ENCODE measurements around the gene FUCA1.
"Not testable (repeated sequence)": the region's sequence is repeated elsewhere in the genome, so short reads cannot be mapped to it uniquely, and the experiment has no call there.

Gene FUCA1

GRCh38 chr1:23827717-23828116 lies 40.4 kb downstream of the FUCA1 start:
- no peak for TF ChIP-seq POLR2AphosphoS5 (IDR thresholded peaks at IDR 0.05; ENCODE audit: low read depth, low read length)
- TF ChIP-seq TAF1 (IDR thresholded peaks at IDR 0.05; ENCODE audit: borderline replicate concordance, low read depth, low read length), result no peak
- no peak for TF ChIP-seq POLR2A (IDR thresholded peaks at IDR 0.05; ENCODE audit: low read depth, low read length)
- no peak for FAIRE-seq

GRCh38 chr1:23826590-23826989 lies 41.5 kb downstream of the FUCA1 start:
- FAIRE-seq; DNase-seq (ENCODE audit: insufficient read length): not testable (repeated sequence)

More at GRCh38 chr1:23827717-23828116, 40.4 kb downstream of the FUCA1 start:
- no peak for DNase-seq (ENCODE audit: insufficient read length)

GRCh38 chr1:23825762-23826522 lies 42.1 kb downstream of the FUCA1 start:
- no peak for DNase-seq (ENCODE audit: insufficient read length)
- TF ChIP-seq TAF1 (IDR thresholded peaks at IDR 0.05; ENCODE audit: borderline replicate concordance, low read depth, low read length) (no peak), POLR2AphosphoS5 (IDR thresholded peaks at IDR 0.05; ENCODE audit: low read depth, low read length) (no peak), POLR2A (IDR thresholded peaks at IDR 0.05; ENCODE audit: low read depth, low read length) (no peak)
- peak; percentile 83 for FAIRE-seq

DNA sequence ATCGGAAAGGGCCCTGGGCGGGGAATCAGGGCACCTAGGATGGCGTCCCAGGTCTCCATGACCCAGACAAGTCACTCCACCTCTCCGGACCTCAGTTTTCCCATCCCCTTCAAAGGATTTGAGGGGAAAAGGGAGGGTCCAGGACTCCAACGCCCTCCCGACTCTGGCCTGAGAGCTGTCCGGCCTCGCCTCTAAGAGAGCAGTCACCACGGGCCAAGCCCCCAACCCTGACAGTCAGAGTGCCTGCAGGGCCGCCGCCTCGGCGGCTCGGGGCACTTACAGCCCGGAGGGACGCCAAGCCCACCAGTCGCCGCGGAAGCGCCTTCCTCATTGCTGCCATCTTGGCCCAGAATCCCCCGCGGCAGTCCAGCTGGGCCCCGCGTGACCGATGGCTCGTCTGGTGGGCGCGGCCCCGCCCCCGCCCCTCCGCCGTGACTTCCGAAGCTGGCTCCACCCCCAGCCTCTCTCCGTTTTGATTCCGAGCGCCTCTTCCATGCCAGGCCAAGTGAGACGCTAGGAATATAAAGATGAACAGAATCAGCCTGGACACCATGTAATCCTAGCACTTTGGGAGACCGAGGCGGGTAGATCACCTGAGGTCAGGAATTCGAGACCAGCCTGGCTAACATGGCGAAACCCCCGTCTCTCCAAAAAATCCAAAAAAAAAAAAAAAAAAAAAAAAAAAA lies 42.9 kb downstream of the FUCA1 start, which contains the start of gene HMGCL:
Gene HMGCL, minus strand, starts transcription at position 354 of the 686 bp plus-strand sequence. Its CDS starts 14 bp downstream, at position 340.
- DNase-seq (ENCODE audit: insufficient read length) (peak; percentile 95), FAIRE-seq (peak; percentile 96)
- TF ChIP-seq POLR2AphosphoS5 (IDR thresholded peaks at IDR 0.05; ENCODE audit: low read depth, low read length) (peak; percentile 93), POLR2A (IDR thresholded peaks at IDR 0.05; ENCODE audit: low read depth, low read length) (peak; percentile 97), TAF1 (IDR thresholded peaks at IDR 0.05; ENCODE audit: borderline replicate concordance, low read depth, low read length) (peak; percentile 97)

DNA sequence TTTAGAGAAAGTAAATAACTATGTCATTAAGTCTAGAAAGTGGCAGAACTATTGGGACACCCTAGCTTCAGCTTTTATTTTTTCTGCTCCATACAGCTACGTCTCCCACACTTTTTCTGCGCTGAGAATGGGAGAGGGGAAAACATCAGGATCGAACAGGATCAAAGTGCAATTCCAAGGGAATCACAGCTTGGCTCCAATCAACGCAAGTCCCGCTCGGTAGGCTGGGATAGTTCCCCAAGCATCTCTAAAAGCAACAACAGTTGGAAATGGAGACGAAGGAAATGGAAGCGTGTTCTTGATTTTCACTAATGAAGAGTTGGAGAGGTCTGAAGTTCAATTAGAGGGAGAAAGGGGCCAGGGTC lies 43.4 kb downstream of the FUCA1 start:
- no peak for TF ChIP-seq POLR2A (IDR thresholded peaks at IDR 0.05; ENCODE audit: low read depth, low read length)
- no peak for TF ChIP-seq POLR2AphosphoS5 (IDR thresholded peaks at IDR 0.05; ENCODE audit: low read depth, low read length)
- TF ChIP-seq TAF1 (IDR thresholded peaks at IDR 0.05; ENCODE audit: borderline replicate concordance, low read depth, low read length), result no peak
- FAIRE-seq (no peak), DNase-seq (ENCODE audit: insufficient read length) (no peak)

DNA sequence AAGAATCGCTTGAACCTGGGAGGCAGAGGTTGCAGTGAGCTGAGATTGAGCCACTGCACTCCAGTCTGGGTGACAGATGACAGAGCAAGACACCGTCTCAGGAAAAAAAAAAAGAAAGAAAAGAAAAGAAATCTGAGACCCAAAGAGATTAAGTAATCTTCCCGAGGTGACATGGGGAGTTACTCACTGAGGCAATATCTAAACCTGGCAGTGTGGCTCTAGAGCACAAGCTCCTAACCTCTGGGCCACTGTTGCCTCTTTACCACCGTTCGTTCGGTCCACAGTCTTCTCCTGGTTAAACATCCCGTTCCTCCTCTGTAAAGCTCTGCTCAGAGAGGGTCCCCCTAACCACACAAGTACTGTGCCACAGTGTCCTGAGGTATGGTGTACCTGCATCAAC lies 44.3 kb downstream of the FUCA1 start:
- no peak for DNase-seq (ENCODE audit: insufficient read length)
- no peak for FAIRE-seq
- TF ChIP-seq POLR2AphosphoS5 (IDR thresholded peaks at IDR 0.05; ENCODE audit: low read depth, low read length) (no peak), POLR2A (IDR thresholded peaks at IDR 0.05; ENCODE audit: low read depth, low read length) (no peak), TAF1 (IDR thresholded peaks at IDR 0.05; ENCODE audit: borderline replicate concordance, low read depth, low read length) (no peak)

- DNase-seq (ENCODE audit: insufficient read length) (no peak), FAIRE-seq (no peak)
- TF ChIP-seq POLR2AphosphoS5 (IDR thresholded peaks at IDR 0.05; ENCODE audit: low read depth, low read length), result no peak
- TF ChIP-seq TAF1 (IDR thresholded peaks at IDR 0.05; ENCODE audit: borderline replicate concordance, low read depth, low read length), result no peak
- no peak for TF ChIP-seq POLR2A (IDR thresholded peaks at IDR 0.05; ENCODE audit: low read depth, low read length)
These were observed 50.5 kb downstream of the FUCA1 start for GRCh38 chr1:23817633-23818032.

DNA sequence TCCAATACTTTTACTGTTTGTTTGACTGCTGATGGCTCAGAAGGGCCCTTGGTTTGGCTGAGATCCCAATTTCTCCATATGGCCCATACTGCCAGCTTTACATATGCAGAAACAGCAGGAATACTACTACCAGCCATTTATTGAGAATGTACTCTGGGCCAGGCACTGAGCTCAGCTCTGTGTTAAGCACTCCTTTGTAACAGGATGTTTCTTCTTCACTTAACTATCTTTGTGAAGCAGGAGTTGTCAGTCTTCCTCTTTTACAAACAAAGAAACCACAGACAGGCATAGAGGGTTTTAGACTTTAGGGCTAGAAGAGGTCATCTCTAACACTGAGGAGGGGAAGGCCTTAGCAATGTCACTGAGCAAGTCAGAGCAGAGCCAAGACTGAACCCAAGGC lies 51.2 kb downstream of the FUCA1 start:
- TF ChIP-seq POLR2AphosphoS5 (IDR thresholded peaks at IDR 0.05; ENCODE audit: low read depth, low read length), result no peak
- no peak for FAIRE-seq
- DNase-seq (ENCODE audit: insufficient read length), result no peak

GRCh38 chr1:23816361-23816760 lies 51.7 kb downstream of the FUCA1 start:
- TF ChIP-seq POLR2A (IDR thresholded peaks at IDR 0.05; ENCODE audit: low read depth, low read length), result no peak
- TF ChIP-seq POLR2AphosphoS5 (IDR thresholded peaks at IDR 0.05; ENCODE audit: low read depth, low read length), result no peak
- TF ChIP-seq TAF1 (IDR thresholded peaks at IDR 0.05; ENCODE audit: borderline replicate concordance, low read depth, low read length), result no peak
- FAIRE-seq (no peak), DNase-seq (ENCODE audit: insufficient read length) (no peak)

GRCh38 chr1:23814016-23814415 lies 54.1 kb downstream of the FUCA1 start:
- FAIRE-seq (no peak), DNase-seq (ENCODE audit: insufficient read length) (no peak)
- TF ChIP-seq TAF1 (IDR thresholded peaks at IDR 0.05; ENCODE audit: borderline replicate concordance, low read depth, low read length) (no peak), POLR2A (IDR thresholded peaks at IDR 0.05; ENCODE audit: low read depth, low read length) (no peak), POLR2AphosphoS5 (IDR thresholded peaks at IDR 0.05; ENCODE audit: low read depth, low read length) (no peak)

DNA sequence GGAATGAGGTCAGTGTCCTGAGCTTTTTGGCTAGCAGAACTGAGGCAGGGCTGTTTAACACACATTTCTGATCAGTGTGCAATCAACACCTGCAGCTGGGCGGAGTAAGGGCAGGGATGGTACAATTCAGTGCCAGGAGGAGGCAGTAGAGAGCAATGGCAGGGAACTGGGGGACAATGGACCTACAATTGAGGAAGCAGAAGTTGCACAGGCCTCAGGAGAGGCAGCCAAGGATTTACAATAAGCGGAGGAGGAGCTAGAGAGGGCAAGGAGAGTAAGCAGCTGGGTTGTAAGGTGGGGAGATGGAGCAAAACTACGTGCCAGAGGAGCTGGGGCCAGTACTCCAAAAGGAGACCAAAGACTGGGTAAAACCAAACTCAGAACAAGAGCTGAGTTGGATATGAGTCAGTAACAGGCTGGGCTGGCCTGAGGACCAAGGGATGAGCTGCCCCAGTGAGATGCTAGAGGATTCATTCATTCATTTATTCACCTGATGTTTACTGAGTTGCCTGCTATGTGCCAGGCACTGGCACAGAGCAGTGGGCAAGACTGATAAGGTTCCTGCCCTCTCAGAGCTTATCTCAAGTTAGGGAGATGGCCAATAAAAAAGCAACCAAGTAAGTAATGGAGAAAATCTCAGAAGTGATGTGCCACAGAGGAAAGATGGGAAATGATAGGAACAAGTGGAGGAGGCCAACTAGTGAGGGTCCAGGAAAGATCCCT lies 57.1 kb downstream of the FUCA1 start:
- DNase-seq (ENCODE audit: insufficient read length) (peak; percentile 55), FAIRE-seq (peak; percentile 97)
- TF ChIP-seq POLR2A (IDR thresholded peaks at IDR 0.05; ENCODE audit: low read depth, low read length) (no peak), TAF1 (IDR thresholded peaks at IDR 0.05; ENCODE audit: borderline replicate concordance, low read depth, low read length) (no peak), POLR2AphosphoS5 (IDR thresholded peaks at IDR 0.05; ENCODE audit: low read depth, low read length) (no peak)

Data from GM12892 (cell line).